K562 (cell line): ENCODE results near the gene NDUFV2. TPM values are rescaled to one million over a fixed set of nuclear protein-coding genes. Genes with fewer than 3 reads are reported as not detected.

Experiments
- CBX8 ChIP-seq: fragments of 200-600 bp; sonication (generic); IDR thresholded peaks from 2 replicates; pipeline ENCODE4 v1.6.1; 2012; ENCODE audit warnings: borderline replicate concordance, mixed run types, low read depth, mild to moderate bottlenecking, moderate library complexity, mixed read lengths, low read length, control low read depth, inconsistent platforms; ENCODE audit not compliant: poor library complexity, severe bottlenecking; ENCODE audit errors: extremely low read depth
- CCNT2 ChIP-seq: IDR thresholded peaks from 2 replicates; pipeline ENCODE4 v1.6.1; 2011; ENCODE audit warnings: borderline replicate concordance, low read depth, mild to moderate bottlenecking, moderate library complexity, mixed read lengths, low read length; ENCODE audit not compliant: insufficient read length; ENCODE audit errors: extremely low read depth
- EHMT2 ChIP-seq: fragments of 450-650 bp; IDR thresholded peaks from 2 replicates; pipeline ENCODE4 v1.6.1; 2018; ENCODE audit warnings: antibody characterized with exemption
- FOXJ2 ChIP-seq: fragments of 200-800 bp; sonication (Bioruptor generic); IDR thresholded peaks from 2 replicates; pipeline ENCODE4 v1.6.1; 2016; ENCODE audit warnings: missing genetic modification characterization, missing compliant biosample characterization
- IFI16 ChIP-seq: fragments of 250-450 bp; sonication (Bioruptor Pico); IDR thresholded peaks from 2 replicates; pipeline ENCODE4 v2.1.2; 2022; ENCODE audit warnings: mild to moderate bottlenecking, inconsistent platforms
- ILK ChIP-seq: fragments of 450-650 bp; IDR thresholded peaks from 2 replicates; pipeline ENCODE4 v1.6.1; 2016; ENCODE audit warnings: missing genetic modification characterization, low read depth, mild to moderate bottlenecking, missing compliant biosample characterization, moderate library complexity, borderline replicate concordance
- NR1H2 ChIP-seq: sonication (generic); formaldehyde crosslinking; IDR thresholded peaks from 2 replicates; pipeline ENCODE4 v1.4.0; 2020; ENCODE audit warnings: mild to moderate bottlenecking, missing genetic modification reagents
- RBM39 ChIP-seq: fragments of 200-400 bp; formaldehyde crosslinking; optimal IDR thresholded peaks from 2 replicates; pipeline ENCODE3; 2018; ENCODE audit warnings: low read depth, low read length
- TRIM24 ChIP-seq, 2 experiments: fragments of 450-650 bp; IDR thresholded peaks; 2 replicates each; pipeline ENCODE4 v1.6.1; 2016
- ZNF184 ChIP-seq: sonication (generic); formaldehyde crosslinking; IDR thresholded peaks from 2 replicates; pipeline ENCODE4 v1.5.0; 2020; ENCODE audit warnings: missing genetic modification reagents
- ZNF347 ChIP-seq: fragments of 450-650 bp; formaldehyde crosslinking; IDR thresholded peaks from 2 replicates; pipeline ENCODE4 v1.4.0; 2020; ENCODE audit warnings: low read depth, mild to moderate bottlenecking, moderate library complexity
- ZNF384 ChIP-seq: IDR thresholded peaks from 2 replicates; pipeline ENCODE4 v1.6.1; 2012; ENCODE audit warnings: low read depth, low read length, improper control_type of control experiment
- ZNF41 ChIP-seq: fragments of 250-450 bp; sonication (Bioruptor Pico); conservative IDR thresholded peaks from 2 replicates; pipeline ENCODE4 v1.4.0; 2020; ENCODE audit warnings: mild to moderate bottlenecking
- ZNF766 ChIP-seq: fragments of 200-800 bp; sonication (Bioruptor generic); conservative IDR thresholded peaks from 2 replicates; pipeline ENCODE4 v1.6.1; 2016; ENCODE audit warnings: missing genetic modification characterization, missing compliant biosample characterization
- polyA plus RNA-seq, 8 experiments: library from polyadenylated mRNA; depleted of rRNA in 4 of 8; stranded (reverse) in 5 of 8; unstranded in 3 of 8; fragments of >200 nt; fragmentation: Nextera tagmentation in 2 of 8; fragmentation: Illumina TruSeq in 1 of 8; extraction: Ambion mirVana in 2 of 8; extraction: Trizol in 1 of 8; gene quantifications; 2 replicates each; pipeline versions ENCODE4 v1.2.1 to v1.2.3, GENCODE V29; 2011 to 2014; ENCODE audit warnings: inconsistent platforms in 1 of 8, missing spikeins in 1 of 8
- total RNA-seq, 7 experiments: library from RNA; depleted of rRNA in 6 of 7; stranded (reverse); fragments of >200 nt in 6 of 7; fragmentation: Illumina TruSeq in 2 of 7; extraction: Trizol in 2 of 7; gene quantifications; 2 replicates each; pipeline versions ENCODE4 v1.2.1 to v1.2.3, GENCODE V29; 2011 to 2021; ENCODE audit warnings: low replicate concordance in 1 of 7
- TF ChIP-seq, protein P1 (sequence below): fragments of 250-450 bp; sonication (Bioruptor Pico); IDR thresholded peaks from 2 replicates; pipeline ENCODE4 v1.5.1; 2021; ENCODE audit warnings: mild to moderate bottlenecking
- TF ChIP-seq, protein P2 (sequence below): fragments of 450-650 bp; IDR thresholded peaks from 2 replicates; pipeline ENCODE4 v1.6.1; 2016; ENCODE audit warnings: low read depth
- TF ChIP-seq, protein P3 (sequence below): sonication (generic); IDR thresholded peaks from 2 replicates; pipeline ENCODE4 v1.6.1; 2016

Gene NDUFV2
- total and polyA plus RNA-seq, 9 of the 15 experiments (the other 6 are each of a cell fraction or from before 2014, with no cell fraction given): 213 to 550 (median 384) TPM

DNA sequence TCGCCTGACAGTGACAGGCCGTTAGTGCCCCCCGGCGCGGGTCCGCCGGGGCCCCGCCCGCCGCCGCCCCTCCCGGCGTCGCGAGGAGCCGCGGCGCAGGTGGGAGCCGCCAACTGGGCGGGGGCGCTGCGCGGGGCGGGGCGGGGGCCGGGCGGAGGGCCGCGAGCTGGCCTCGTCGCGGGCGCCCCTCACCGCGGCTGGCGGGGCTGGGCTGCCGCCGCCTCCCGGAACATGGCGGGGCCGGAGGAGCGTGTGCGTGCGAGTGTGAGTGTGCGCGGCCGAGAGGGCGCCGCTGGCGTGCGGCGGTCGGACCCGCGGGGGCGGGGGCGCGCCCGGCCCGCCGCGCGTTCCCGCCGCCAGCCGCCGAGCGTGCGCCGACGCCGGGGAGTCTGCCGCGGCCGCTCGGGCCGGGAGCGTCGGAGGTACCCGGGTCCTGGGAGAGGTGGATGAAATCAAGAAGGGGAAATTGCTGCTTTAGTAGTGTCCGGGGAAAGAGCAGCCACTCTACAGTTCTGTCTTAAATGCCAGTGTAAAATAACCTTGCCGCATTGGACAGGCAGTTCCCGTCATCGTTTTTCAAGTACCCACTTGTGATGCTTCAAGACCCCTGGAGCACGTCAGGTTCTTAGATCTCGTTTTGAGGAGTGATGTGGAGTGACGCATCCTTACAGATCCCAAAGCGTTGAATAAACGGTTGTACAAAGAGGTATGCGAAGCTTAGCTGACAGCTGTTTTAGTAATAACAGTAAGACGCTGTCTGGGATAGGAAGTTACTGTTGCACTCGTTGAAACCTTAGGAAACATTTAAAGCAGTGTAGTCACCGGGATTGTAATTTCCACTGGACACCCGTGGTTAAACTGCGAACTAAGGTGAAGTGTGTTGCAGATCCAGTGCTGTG, 34.9 kb downstream of the NDUFV2 start (continued):
- TF ChIP-seq, protein P1, sequence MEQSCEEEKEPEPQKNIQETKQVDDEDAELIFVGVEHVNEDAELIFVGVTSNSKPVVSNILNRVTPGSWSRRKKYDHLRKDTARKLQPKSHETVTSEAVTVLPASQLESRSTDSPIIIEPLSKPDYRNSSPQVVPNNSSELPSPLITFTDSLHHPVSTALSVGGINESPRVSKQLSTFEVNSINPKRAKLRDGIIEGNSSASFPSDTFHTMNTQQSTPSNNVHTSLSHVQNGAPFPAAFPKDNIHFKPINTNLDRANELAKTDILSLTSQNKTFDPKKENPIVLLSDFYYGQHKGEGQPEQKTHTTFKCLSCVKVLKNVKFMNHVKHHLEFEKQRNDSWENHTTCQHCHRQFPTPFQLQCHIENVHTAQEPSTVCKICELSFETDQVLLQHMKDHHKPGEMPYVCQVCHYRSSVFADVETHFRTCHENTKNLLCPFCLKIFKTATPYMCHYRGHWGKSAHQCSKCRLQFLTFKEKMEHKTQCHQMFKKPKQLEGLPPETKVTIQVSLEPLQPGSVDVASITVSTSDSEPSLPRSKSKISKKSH (CRISPR knock-in tag): no peak
- no peak for TF ChIP-seq ILK (tag)
- no peak for TF ChIP-seq IFI16
- TF ChIP-seq ZNF184 (CRISPR knock-in tag): no peak
- TF ChIP-seq ZNF347 (CRISPR knock-in tag): no peak
- TF ChIP-seq NR1H2: no peak; the same call in 1 of the 2 replicates
- TF ChIP-seq ZNF766 (CRISPR knock-in tag): no peak
- TF ChIP-seq EHMT2: no peak
- TF ChIP-seq, protein P2, sequence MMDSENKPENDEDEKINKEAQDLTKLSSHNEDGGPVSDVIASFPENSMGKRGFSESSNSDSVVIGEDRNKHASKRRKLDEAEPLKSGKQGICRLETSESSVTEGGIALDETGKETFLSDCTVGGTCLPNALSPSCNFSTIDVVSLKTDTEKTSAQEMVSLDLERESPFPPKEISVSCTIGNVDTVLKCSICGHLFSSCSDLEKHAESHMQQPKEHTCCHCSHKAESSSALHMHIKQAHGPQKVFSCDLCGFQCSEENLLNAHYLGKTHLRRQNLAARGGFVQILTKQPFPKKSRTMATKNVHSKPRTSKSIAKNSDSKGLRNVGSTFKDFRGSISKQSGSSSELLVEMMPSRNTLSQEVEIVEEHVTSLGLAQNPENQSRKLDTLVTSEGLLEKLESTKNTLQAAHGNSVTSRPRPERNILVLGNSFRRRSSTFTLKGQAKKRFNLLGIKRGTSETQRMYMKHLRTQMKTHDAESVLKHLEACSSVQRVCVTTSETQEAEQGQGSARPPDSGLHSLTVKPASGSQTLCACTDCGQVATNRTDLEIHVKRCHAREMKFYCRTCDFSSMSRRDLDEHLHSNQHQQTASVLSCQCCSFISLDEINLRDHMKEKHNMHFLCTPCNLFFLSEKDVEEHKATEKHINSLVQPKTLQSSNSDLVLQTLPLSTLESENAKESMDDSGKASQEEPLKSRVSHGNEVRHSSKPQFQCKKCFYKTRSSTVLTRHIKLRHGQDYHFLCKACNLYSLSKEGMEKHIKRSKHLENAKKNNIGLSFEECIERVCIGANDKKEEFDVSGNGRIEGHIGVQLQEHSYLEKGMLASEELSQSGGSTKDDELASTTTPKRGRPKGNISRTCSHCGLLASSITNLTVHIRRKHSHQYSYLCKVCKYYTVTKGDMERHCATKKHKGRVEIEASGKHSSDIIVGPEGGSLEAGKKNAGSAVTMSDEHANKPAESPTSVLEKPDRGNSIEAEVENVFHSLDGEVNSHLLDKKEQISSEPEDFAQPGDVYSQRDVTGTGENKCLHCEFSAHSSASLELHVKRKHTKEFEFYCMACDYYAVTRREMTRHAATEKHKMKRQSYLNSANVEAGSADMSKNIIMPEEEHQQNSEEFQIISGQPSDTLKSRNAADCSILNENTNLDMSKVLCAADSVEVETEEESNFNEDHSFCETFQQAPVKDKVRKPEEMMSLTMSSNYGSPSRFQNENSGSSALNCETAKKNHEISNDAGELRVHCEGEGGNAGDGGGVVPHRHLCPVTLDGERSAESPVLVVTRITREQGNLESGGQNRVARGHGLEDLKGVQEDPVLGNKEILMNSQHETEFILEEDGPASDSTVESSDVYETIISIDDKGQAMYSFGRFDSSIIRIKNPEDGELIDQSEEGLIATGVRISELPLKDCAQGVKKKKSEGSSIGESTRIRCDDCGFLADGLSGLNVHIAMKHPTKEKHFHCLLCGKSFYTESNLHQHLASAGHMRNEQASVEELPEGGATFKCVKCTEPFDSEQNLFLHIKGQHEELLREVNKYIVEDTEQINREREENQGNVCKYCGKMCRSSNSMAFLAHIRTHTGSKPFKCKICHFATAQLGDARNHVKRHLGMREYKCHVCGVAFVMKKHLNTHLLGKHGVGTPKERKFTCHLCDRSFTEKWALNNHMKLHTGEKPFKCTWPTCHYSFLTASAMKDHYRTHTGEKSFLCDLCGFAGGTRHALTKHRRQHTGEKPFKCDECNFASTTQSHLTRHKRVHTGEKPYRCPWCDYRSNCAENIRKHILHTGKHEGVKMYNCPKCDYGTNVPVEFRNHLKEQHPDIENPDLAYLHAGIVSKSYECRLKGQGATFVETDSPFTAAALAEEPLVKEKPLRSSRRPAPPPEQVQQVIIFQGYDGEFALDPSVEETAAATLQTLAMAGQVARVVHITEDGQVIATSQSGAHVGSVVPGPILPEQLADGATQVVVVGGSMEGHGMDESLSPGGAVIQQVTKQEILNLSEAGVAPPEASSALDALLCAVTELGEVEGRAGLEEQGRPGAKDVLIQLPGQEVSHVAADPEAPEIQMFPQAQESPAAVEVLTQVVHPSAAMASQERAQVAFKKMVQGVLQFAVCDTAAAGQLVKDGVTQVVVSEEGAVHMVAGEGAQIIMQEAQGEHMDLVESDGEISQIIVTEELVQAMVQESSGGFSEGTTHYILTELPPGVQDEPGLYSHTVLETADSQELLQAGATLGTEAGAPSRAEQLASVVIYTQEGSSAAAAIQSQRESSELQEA: no peak
- TF ChIP-seq RBM39: no peak
- no peak for TF ChIP-seq FOXJ2
- no peak for TF ChIP-seq ZNF384
- TF ChIP-seq ZNF41 (CRISPR knock-in tag): no peak
- TF ChIP-seq CBX8: no peak
- TF ChIP-seq, protein P3, sequence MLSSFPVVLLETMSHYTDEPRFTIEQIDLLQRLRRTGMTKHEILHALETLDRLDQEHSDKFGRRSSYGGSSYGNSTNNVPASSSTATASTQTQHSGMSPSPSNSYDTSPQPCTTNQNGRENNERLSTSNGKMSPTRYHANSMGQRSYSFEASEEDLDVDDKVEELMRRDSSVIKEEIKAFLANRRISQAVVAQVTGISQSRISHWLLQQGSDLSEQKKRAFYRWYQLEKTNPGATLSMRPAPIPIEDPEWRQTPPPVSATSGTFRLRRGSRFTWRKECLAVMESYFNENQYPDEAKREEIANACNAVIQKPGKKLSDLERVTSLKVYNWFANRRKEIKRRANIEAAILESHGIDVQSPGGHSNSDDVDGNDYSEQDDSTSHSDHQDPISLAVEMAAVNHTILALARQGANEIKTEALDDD: no peak
- no peak for TF ChIP-seq TRIM24 (IDR thresholded peaks at IDR 0.05)
- peak; percentile 76 for TF ChIP-seq CCNT2
